Tibial artery (tissue), 4 donors: ENCODE data around the gene ABTB2.

Experiments
- DNase-seq, 2 donors: peaks; one replicate each; pipeline ENCODE4 v3.0.0-alpha.2; 2019
- H3K27ac ChIP-seq, 2 donors: fragments of 200-600 bp; sonication (generic) in 1 of 2; 1 replicate in 1 of 2; 2 replicates in 1 of 2; pipeline ENCODE4 v1.5.1; 2018 to 2019; ENCODE audit warnings: mild to moderate bottlenecking in 1 of 2
- H3K27me3 ChIP-seq, 2 donors: fragments of 200-600 bp; sonication (generic) in 1 of 2; one replicate each; pipeline versions ENCODE4 v1.5.1 to v1.6.0; 2016 to 2019
- H3K36me3 ChIP-seq, 3 donors: fragments of 200-600 bp; sonication (generic) in 2 of 3; one replicate each; pipeline ENCODE4 v1.5.1; 2016 to 2019; ENCODE audit warnings: mild to moderate bottlenecking in 2 of 3
- H3K4me1 ChIP-seq, 4 donors: fragments of 200-600 bp; sonication (generic) in 2 of 4; 1 replicate in 3 of 4; 2 replicates in 1 of 4; pipeline ENCODE4 v1.5.1; 2016 to 2019
- H3K4me3 ChIP-seq, 2 donors: fragments of 200-600 bp; sonication (generic) in 1 of 2; 1 replicate in 1 of 2; 2 replicates in 1 of 2; pipeline ENCODE4 v1.5.1; 2018 to 2019; ENCODE audit warnings: mild to moderate bottlenecking in 2 of 2
- H3K9me3 ChIP-seq, 3 donors: fragments of 200-600 bp; sonication (generic) in 1 of 3; one replicate each; pipeline ENCODE4 v1.5.1; 2016 to 2019
- CTCF ChIP-seq, 2 experiments: fragments of 200-600 bp in 1 of 2; fragments of 450-650 bp in 1 of 2; IDR thresholded peaks; one replicate each; pipeline ENCODE4 v1.5.1; 2017 to 2019; ENCODE audit warnings: antibody characterized with exemption in 2 of 2, mild to moderate bottlenecking in 1 of 2, moderate library complexity in 1 of 2
- intact Hi-C: fragments of 100-400 bp; cut with DNase I; formaldehyde crosslinking; loops from one replicate; pipeline ENCODE4 v1.15.0; 2023; ENCODE audit warnings: low total_unique reads

Gene ABTB2

GRCh38 chr11:34305193-34305592 is 52.6 kb downstream of the ABTB2 start:
- Histone ChIP-seq H3K36me3 (no peaks in the 10 kb centered on the region), H3K4me1 (peaks cover 0 to 25% (median 5%) of the 10 kb centered on the region in 4 donors), H3K27me3 (no peaks in the 10 kb centered on the region), H3K27ac (no peak overlapping the region), H3K9me3 (no peaks in the 10 kb centered on the region), H3K4me3 (no peak overlapping the region)
- DNase-seq, result no peak
- no peak for TF ChIP-seq CTCF (IDR thresholded peaks at IDR 0.05)
- intact Hi-C loops, result no loop called here

- H3K4me3 ChIP-seq, result no peak overlapping the region
- intact Hi-C loops, result no loop called here
- TF ChIP-seq CTCF (IDR thresholded peaks at IDR 0.05), result no peak
Measured at GRCh38 chr11:34303028-34303570, 54.7 kb downstream of the ABTB2 start.

GRCh38 chr11:34302046-34302921 is 55.5 kb downstream of the ABTB2 start:
- intact Hi-C loops, result no loop called here
- Histone ChIP-seq H3K9me3 (no peaks in the 10 kb centered on the region), H3K27me3 (no peaks in the 10 kb centered on the region), H3K4me3 (no peak overlapping the region), H3K4me1 (peaks cover 0 to 14% (median 2%) of the 10 kb centered on the region in 4 donors), H3K36me3 (no peaks in the 10 kb centered on the region), H3K27ac (no peak overlapping the region)
- no peak for DNase-seq
- TF ChIP-seq CTCF (IDR thresholded peaks at IDR 0.05), result no peak

More at GRCh38 chr11:34303028-34303570, 54.7 kb downstream of the ABTB2 start:
- H3K4me1 ChIP-seq, result peaks cover 0 to 14% (median 3%) of the 10 kb centered on the region in 4 donors
- no peaks in the 10 kb centered on the region for H3K27me3 ChIP-seq
- no peaks in the 10 kb centered on the region for H3K36me3 ChIP-seq
- no peaks in the 10 kb centered on the region for H3K9me3 ChIP-seq
- no peak overlapping the region for H3K27ac ChIP-seq
- no peak for DNase-seq

GRCh38 chr11:34300926-34301295 is 56.9 kb downstream of the ABTB2 start:
- no peak for TF ChIP-seq CTCF (IDR thresholded peaks at IDR 0.05)

GRCh38 chr11:34300026-34300925 is 57.5 kb downstream of the ABTB2 start:
- H3K4me1 ChIP-seq, result peaks cover 0 to 14% (median 2%) of the 10 kb centered on the region in 4 donors
- no peaks in the 10 kb centered on the region for H3K9me3 ChIP-seq
- H3K36me3 ChIP-seq, result no peaks in the 10 kb centered on the region
- intact Hi-C loops, result no loop called here
- no peak for TF ChIP-seq CTCF (IDR thresholded peaks at IDR 0.05)
- no peak overlapping the region for H3K4me3 ChIP-seq
- DNase-seq, result no peak
- H3K27me3 ChIP-seq, result no peaks in the 10 kb centered on the region
- H3K27ac ChIP-seq, result no peak overlapping the region

More at GRCh38 chr11:34300926-34301295, 56.9 kb downstream of the ABTB2 start:
- DNase-seq, result no peak
- Histone ChIP-seq H3K4me3 (no peak overlapping the region), H3K27me3 (no peaks in the 10 kb centered on the region), H3K27ac (no peak overlapping the region), H3K36me3 (no peaks in the 10 kb centered on the region), H3K4me1 (peaks cover 0 to 14% (median 2%) of the 10 kb centered on the region in 4 donors), H3K9me3 (no peaks in the 10 kb centered on the region)
- intact Hi-C loops, result no loop called here
